Activated CD8-positive, alpha-beta memory T cell treated with anti-CD3 and anti-CD28 coated beads for 48 hours (primary cell): Measurements from ENCODE around the gene AMBP.

Source experiments
- DNase-seq, 3 experiments: peaks; one replicate each; pipeline ENCODE4 v3.0.0-alpha.2; 2020; ENCODE audit warnings: low read depth in 2 of 3, low spot score in 2 of 3

Gene AMBP

GRCh38 chr9:114033397-114034103 lies 44.5 kb downstream of the AMBP start:
- DNase-seq = no peak

- DNase-seq = no peak
Observed at GRCh38 chr9:114031948-114032840, 45.9 kb downstream of the AMBP start.

GRCh38 chr9:114031037-114031630 lies 47.0 kb downstream of the AMBP start:
- DNase-seq = no peak

- DNase-seq = no peak
Observed at GRCh38 chr9:114030364-114030763, 47.7 kb downstream of the AMBP start.

- DNase-seq = no peak
Observed at GRCh38 chr9:114029311-114030170, 48.6 kb downstream of the AMBP start.

GRCh38 chr9:114028646-114029045 lies 49.5 kb downstream of the AMBP start:
- DNase-seq = no peak

GRCh38 chr9:114027863-114028465 lies 50.1 kb downstream of the AMBP start:
- DNase-seq = no peak

GRCh38 chr9:114027159-114027862 lies 50.8 kb downstream of the AMBP start:
- DNase-seq = no peak

- DNase-seq = no peak
Observed at GRCh38 chr9:114026335-114026734, 51.8 kb downstream of the AMBP start.

GRCh38 chr9:114025760-114026159 lies 52.3 kb downstream of the AMBP start:
- DNase-seq = no peak

- no peak for DNase-seq
Observed at GRCh38 chr9:114025196-114025753, 52.8 kb downstream of the AMBP start.

- DNase-seq = no peak
Observed at GRCh38 chr9:114023961-114024360, 54.1 kb downstream of the AMBP start.

- no peak for DNase-seq
Observed at GRCh38 chr9:114021578-114021977, 56.5 kb downstream of the AMBP start.

GRCh38 chr9:114017741-114018715 lies 60.1 kb downstream of the AMBP start:
- no peak for DNase-seq

GRCh38 chr9:114016629-114017423 lies 61.3 kb downstream of the AMBP start:
- DNase-seq = no peak

- no peak for DNase-seq
Observed at GRCh38 chr9:114016101-114016500, 62.0 kb downstream of the AMBP start.

- DNase-seq = no peak
Observed at GRCh38 chr9:114015607-114016006, 62.5 kb downstream of the AMBP start.

- no peak for DNase-seq
Observed at GRCh38 chr9:114014044-114014443, 64.1 kb downstream of the AMBP start.
